Activated effector memory CD4-positive, alpha-beta T cell treated with anti-CD3 and anti-CD28 coated beads, Interleukin-2, amount 50 U/mL, for 16 hours (primary cell): ENCODE measurements around the gene UGT1A4.

ENCODE experiments used
- DNase-seq: peaks from one replicate; pipeline ENCODE4 v3.0.0-alpha.2; 2020

UGT1A4 gene

DNA sequence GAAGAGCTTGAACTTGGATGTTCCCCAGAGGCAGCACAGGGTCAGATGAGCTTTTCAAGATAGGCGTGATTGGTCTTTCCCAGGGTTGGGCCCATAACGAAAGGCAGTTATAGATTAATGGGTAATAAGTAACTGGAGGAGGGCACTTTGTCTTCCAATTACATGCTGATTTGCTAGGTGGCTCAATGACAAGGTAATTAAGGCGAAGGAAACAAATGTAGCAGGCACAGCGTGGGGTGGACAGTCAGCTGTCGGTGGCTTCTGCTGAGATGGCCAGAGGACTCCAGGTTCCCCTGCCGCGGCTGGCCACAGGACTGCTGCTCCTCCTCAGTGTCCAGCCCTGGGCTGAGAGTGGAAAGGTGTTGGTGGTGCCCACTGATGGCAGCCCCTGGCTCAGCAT, at the start of gene UGT1A4:
TSS of gene UGT1A4 (plus strand) at position 185 of the 400 bp plus-strand sequence. CDS start at position 270, 85 bp downstream.
- no peak for DNase-seq

DNA sequence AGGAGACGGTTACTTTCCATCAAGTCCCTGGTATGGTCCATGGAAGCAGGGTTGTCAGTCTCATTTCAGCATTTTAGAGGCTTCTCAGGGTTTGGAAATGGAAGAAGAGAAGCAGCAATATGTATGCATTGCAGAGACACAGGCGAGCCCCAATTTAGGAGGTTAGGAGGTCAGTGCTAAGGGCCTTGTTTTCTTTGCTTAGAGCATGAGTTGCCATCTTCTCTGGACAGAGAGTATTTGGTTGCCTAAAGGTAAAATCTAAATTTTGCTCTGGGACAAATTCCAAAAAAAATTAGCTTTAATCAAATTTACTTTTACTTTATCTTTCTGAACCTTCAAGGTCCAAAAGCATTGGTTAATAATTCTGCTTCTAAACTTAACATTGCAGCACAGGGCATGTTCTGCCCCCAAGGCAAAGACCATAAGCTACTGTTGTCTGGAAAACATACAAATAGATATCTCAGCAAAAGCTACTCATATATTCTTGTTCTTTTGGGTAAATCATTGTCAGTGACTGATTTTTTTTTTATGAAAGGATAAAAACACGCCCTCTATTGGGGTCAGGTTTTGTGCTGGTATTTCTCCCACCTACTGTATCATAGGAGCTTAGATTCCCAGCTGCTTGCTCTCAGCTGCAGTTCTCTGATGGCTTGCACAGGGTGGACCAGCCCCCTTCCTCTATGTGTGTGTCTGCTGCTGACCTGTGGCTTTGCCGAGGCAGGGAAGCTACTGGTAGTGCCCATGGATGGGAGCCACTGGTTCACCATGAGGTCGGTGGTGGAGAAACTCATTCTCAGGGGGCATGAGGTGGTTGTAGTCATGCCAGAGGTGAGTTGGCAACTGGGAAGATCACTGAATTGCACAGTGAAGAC, 47.0 kb upstream of the UGT1A4 start, which contains the start of gene UGT1A9:
TSS of gene UGT1A9 (plus strand) at position 609 of the 872 bp plus-strand sequence. CDS start at position 646, 37 bp downstream.
- no peak for DNase-seq

DNA sequence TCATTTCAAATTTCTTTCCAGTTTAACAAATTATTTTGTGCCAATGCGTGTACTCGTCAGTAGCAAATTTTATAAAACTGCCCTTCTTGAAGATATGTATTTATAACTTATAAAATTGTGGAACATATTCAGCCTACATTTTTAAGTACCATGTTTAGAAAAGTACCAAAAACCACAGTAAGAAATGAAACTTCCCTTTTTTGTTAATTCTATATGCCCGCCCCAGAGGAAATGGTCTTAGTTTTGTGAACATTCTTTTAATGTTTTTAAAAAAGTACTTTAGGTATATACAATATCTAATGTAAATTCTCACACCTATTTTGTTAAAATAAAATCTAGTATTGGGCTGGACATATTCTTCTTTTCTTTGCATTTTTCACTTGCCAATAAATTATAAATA, 45.6 kb upstream of the UGT1A4 start:
- no peak for DNase-seq

DNA sequence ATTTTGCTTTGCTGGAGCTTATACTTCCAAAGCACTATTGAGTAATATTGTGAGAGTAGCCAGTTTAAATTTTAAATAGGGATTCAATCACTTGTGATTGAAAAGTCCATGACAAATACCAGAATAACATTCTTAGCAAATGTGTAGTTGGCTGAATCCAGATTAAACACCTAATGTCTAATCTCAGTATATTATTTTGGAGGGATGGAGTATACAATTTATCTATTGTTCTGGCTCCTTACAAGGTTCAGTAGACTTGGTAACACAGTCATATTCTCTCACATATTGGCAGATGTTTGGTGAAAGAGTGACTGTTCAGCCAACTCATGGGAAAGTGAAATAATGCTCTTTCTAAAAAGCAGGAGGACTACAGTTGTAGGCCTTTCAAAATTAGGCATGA, 44.6 kb upstream of the UGT1A4 start:
- DNase-seq, result no peak

DNA sequence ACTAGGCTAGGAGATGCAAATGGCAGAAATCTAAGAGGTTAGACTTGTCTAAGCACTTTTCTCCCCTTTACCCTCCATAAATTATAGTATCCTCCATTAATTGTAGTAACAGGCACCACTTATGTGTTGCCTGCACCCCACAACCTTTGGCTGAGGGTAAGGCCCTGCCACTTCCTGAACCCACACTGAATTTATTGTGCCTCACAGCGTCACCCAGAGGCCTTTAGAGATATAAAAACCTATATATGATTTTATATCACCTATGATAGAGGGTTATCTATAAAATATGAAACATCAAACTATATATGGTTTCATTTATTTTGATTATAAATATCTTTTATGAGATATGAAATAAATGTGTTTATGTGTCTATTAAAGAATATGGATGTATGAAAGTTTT, 44.2 kb upstream of the UGT1A4 start:
- DNase-seq, result no peak

DNA sequence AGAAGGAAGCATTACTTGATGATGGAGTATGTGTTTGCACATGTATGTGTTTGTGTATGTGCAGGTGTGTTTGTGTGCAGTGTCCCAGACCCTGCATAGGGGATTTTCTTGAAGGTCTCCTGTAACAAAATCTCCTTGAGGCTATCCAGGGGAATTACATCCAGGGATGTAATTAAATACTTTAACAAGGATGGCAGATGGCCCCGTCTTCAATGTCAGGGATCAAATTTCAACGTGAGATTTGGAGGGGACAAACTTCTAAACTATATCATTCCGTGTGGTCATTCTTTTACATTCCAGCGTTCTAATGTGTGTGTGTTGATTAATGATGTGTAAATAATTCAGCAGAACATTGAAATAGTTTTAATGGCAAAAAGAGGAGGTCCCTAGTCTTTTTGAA, 43.5 kb upstream of the UGT1A4 start:
- no peak for DNase-seq

DNA sequence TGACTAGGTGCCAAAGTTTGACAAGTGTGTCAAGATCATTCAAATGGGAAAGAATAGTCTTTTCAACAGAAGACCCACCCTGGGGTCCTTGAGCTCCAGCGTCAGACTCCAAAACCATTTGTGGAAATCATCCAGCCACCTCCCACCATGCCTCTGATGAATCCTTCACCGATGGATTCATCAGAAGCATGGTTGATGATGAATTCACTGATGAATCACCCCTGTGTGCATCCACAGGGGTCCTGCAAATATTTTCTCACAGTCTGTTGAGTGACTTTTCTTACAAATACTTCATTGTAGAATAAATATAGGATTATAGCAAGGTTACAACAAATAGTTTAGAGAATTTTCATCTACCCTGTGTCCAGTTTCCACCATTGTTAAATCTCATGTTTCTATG, 42.5 kb upstream of the UGT1A4 start:
- no peak for DNase-seq

DNA sequence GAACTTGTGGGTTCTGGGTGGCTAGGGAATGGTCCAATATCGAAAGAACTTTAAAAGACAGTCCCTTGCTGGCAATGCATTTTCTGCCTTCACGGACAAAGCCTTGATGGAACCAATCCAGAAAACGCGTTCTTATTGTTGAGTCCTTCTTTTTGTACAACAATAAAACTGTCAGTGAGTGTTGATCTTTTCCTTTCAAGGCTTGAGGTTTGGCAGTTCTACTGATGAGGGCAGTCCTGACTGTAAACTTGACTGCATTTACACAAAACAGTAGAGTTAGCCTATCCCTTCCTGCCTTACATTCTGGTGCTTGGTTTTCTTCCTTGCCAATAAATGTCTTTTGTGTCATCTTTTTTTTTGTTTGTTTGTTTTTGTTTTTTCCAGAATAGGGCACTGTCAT, 39.3 kb upstream of the UGT1A4 start:
- no peak for DNase-seq

DNA sequence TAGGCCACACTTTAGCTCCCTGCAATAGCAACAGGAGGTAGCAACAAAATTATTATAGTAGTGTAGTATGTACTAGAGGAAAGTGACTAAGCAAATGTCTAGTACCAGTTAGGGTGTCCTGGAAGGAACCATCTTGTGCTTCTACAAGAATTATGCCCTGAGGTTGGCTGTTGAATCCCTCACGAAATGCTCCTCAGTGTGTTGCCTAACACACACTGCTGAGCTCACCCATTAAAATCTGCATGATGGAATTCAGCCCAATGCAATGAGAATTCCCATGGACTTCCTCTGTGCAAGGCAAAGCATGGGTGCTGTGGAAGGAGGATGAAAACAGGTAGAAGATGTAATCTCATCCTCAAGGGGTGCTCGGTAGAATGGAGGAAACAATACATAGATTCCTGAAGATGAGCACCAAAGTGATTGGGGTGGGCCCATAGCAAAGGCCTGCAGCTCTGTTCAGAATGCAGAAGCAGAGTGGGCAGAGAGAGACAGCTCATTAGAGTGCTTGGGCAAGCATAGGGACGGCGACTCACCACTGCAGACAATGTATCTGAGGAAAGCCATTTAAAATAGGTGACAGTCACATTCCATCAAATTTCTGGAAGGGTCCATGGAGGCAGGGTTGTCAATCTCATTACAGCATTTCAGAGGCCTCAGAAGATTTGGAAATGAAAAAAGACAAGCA, 38.0 kb upstream of the UGT1A4 start:
- no peak for DNase-seq

DNA sequence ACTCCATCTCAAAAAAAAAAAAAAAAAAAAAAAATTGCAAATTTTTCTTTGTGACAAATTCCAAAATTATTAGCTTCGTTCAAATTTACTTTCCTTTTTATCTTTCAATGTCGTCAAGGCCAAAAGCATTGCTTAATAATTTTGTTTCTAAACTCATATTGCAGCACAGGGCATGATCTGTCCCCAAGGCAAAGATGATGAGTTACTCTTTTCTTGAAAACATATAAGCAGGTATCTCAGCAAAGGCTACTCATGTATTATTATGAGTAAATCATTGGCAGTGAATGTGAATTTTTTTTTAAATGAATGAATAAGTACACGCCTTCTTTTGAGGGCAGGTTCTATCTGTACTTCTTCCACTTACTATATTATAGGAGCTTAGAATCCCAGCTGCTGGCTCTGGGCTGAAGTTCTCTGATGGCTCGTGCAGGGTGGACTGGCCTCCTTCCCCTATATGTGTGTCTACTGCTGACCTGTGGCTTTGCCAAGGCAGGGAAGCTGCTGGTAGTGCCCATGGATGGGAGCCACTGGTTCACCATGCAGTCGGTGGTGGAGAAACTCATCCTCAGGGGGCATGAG, 36.9 kb upstream of the UGT1A4 start, which contains the start of gene UGT1A7:
TSS of gene UGT1A7 (plus strand) at position 381 of the 579 bp plus-strand sequence. CDS start at position 418, 37 bp downstream.
- DNase-seq, result no peak

DNA sequence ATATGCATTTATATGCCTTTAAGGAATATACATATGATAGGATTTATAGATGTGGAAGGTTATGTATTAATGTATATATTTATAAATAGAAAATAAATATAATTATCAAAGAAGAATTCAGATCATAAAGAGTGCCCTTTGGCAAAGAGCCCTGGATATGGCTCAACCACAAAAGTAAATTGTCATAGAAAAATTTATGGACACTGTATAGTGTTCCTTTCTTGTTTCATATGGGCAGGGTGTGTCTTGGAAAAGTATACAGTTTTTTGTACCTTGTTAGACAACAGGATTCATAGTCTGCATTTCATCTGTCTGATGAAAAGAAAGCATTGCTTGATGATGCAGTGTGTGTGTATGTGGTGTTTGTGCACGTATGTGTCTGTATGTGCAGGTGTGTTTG, 33.9 kb upstream of the UGT1A4 start:
- DNase-seq, result no peak

DNA sequence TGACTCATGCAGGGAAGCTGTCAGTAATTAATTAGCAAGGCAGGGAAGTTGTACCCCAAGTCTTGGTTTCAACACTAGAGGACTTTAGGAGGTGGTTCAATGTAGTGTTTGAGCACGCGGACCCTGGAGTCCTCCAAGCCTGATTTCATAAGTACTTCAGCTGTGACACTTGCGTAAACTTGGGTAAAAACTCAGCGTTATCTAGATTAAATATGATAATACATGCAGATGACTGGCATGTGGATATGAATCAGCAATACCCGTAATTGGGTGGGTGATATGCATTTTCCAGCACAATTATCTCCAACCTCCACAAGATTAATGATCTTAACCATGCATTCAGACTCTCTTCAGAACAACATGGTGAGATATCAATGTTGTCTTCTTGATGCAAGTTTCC, 31.6 kb upstream of the UGT1A4 start:
- DNase-seq, result no peak

DNA sequence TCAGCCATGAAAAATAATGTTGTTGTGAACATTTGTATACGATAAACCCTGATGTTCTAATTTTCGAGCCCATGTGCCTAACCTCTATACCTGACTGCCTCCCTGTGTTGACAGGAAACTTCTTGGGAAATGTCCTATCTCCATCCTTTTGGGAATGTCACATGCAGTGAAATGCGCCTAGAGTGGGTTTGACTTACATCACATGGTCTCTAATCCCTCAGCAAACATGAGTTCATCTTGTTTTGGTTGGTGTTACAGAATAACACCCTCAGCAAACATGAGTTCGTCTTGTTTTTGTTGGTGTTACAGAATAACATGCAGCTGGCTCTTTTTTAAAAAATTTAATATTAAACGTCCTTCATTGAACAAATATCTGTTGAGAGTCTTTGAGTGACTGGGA, 30.2 kb upstream of the UGT1A4 start:
- DNase-seq, result no peak

DNA sequence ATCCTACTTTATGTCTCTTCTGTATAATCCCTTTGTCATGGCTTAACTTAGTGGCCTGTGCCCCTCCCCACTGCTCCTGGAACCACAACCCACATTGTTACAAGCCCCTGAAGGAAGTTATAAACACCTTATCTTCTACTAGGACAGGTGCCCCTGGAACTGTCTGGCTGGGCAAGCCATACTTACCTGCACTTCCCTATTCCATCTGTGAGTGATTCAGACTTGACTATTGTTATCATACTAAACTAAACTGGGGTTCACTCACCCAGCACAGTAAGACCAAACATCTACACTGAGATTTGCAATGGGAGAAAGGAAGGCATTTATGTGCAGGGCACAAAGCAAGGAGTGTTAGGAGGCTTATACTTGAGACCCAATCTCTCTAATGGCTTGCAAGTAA, 29.5 kb upstream of the UGT1A4 start:
- no peak for DNase-seq

DNA sequence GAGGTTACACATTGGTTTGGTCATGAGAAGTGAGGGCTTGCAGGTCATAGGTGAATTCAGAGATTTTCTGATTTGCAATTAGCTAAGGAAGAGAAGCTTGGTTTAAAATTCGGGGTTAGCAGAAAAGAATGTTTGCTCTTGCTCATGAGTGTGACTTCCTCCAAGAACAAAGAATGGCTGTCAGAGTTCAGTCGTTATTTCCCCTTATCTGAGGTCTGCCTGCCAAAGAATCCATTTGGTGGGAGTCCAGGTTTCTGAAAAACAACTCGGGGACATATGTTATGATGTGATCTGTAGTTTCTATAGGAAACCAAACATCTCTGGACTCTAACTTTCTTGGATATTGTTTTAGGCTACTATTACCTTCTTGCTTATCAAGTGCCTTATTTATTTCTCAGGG, 29.0 kb upstream of the UGT1A4 start:
- DNase-seq, result no peak

DNA sequence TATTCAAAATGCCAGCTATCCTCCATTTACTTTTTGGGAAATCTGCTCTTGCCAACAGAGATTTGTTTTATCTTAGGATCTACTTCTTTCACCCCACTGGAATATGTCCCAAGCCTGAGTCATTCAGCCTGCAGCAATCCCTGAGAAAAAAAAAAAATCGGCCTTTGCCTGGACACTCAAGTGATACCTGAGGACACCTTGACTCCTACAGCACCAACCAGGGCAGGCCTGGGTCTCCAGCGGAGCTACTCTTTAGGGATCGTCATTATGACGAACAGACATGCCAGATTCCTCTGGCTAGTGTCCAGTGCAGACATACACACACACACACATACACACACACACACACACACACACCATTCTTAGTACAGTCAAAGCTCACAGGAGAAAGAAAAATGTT, 28.1 kb upstream of the UGT1A4 start:
- DNase-seq, result no peak

DNA sequence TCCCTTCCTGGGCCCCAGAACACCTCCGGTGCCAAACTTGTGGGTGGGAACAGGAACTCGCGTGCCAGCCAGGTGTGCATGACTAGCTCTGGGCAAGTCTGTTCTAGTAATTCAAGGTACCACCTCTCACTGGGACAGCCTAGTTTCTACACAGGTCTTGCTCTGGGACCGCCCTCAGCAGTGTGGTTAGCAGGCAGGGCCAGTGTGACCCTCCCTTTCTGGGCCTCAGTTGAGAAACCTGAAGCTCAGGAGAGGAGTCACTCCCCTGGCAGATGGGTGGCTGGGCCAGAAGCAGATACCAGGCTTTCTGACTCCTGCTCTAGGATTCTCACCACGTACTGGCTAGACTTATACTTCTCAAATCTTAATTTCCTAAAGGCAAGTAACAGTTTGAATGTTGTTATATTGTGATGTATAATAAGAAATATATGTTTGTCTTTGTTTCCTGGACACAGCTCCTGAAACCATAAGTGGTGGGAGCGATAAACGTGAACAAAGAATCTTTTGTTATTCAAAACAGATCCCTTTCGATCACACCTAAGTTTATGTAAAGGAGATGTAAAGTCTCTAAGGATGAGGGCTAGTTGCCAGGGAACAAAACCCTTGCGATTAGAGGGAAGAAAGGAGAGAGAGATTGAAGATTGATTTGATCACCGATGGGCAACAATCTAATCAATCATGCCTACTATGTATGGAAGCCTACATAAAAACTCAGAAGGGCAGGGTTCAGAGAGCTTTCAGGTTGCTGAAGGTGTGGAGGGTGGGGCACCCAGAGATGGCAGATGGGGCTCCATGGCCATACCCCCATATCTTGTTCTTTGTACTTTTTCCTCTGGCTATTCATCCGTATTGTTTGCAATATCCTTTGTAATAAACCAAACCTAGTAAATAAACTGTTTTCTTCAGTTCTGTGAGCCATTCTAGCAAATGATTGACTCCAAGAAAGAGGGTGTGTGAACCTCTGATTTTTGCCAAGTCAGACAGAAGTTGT, 26.8 kb upstream of the UGT1A4 start:
- DNase-seq, result no peak

DNA sequence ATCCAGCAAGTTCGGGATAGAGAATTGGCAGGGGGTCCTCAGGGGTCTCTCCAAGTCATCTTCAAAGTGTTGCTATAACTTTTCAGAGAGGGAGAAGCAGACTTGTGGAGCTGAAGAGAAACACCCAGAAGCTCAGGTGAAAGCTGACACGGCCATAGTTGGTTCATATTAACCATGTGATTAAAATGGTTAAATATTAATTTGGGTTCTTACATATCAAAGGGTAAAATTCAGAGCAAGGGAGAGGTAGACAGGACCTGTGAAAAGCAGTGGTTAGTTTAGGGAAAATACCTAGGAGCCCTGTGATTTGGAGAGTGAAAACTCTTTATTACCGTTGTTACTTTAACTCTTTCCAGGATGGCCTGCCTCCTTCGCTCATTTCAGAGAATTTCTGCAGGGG, 25.9 kb upstream of the UGT1A4 start, which contains the start of gene UGT1A6:
TSS of gene UGT1A6 (plus strand) at position 243 of the 400 bp plus-strand sequence. CDS start at position 358, 115 bp downstream.
- DNase-seq, result no peak

DNA sequence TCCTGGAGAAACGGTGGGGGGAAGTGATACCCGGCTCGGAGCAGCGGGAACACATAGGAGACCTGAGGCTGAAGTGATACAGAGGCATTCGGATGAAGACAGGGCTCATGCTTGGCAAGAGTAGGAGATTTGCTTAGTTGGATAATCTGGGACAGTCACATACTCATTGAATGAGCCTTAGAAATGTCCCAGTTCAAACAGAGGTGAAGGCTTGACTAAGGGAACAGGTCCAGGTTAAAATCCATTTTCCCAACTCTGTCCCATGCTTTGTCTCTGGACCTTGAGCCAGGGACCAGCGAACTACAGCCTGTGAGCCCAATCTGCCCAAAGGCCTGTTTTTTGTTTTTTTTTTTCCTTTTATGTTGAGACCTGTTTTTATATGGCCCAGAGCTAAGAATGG, 24.6 kb upstream of the UGT1A4 start:
- no peak for DNase-seq

DNA sequence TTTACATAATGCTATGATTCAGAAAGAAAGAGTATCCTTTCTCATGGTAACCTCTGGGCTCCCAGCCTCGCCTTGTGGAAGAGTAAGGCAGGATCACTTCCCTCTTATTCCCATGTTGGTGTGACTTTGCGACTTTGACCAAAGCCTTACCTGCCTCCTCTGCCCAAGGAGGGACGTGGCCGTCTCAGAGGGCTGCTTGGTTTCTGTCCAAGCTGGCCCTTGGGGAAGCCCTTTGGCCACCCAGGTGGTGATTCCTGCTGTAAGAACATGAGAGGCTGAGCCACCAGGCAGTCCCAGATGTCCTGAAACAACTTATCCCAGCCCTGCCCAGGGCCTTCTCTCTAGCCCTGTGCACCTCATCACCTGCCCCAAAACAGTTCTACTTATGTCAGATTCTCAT, 19.8 kb upstream of the UGT1A4 start:
- no peak for DNase-seq

DNA sequence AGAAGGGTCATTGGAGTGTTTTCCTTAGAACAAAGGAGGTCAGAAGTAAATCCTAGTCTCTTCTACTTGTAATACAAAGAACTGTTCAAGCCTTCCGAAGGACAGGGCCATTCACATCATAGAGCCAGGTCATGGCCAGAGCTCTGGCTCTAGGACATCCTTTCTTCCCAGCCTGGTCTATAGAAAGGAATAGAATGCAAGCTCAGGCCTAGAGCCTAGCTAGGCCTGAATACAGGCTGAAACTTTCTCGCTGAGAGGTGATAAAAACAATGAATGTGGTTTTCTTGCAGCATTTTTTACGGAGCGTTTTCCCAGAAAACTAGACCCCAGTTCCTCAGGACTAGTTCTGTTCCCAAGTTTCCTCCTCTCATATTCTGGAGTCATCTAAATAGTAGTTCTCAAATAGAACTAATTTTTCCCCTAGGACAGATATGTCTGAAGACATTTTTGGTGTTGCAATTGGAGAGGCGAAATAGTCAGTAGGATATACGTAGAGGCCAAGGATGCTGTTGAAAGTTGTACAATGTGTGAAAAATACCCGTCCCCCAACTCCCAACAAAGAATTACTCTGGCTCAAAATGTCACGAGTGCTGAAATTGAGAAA, 19.0 kb upstream of the UGT1A4 start:
- DNase-seq, result no peak
